Breast epithelium (tissue), 4 donors: Measurements from ENCODE around the gene FSD1. TPM values are rescaled to one million over a fixed set of nuclear protein-coding genes. Genes with fewer than 3 reads are reported as not detected.

Experiments used
- DNase-seq, 2 donors: peaks; one replicate each; pipeline ENCODE4 v3.0.0-alpha.2; 2019; ENCODE audit warnings: low spot score in 2 of 2
- H3K27ac ChIP-seq, 2 donors: fragments of 200-600 bp; sonication (generic) in 1 of 2; one replicate each; pipeline ENCODE4 v1.5.1; 2016 to 2019; ENCODE audit warnings: mild to moderate bottlenecking in 1 of 2
- H3K27me3 ChIP-seq, 2 donors: fragments of 200-600 bp; sonication (generic) in 1 of 2; one replicate each; pipeline versions ENCODE4 v1.5.1 to v1.6.0; 2017 to 2019; ENCODE audit warnings: control low read depth in 1 of 2, mild to moderate bottlenecking in 1 of 2
- H3K36me3 ChIP-seq: fragments of 200-600 bp; one replicate; pipeline ENCODE4 v1.5.1; 2019
- H3K4me1 ChIP-seq, 2 donors: fragments of 200-600 bp; sonication (generic); one replicate each; pipeline ENCODE4 v1.5.1; 2016 to 2019; ENCODE audit warnings: control low read depth in 1 of 2
- H3K4me3 ChIP-seq, 3 donors: fragments of 200-600 bp; sonication (generic); 1 replicate in 2 of 3; 2 replicates in 1 of 3; pipeline ENCODE4 v1.5.1; 2016 to 2019; ENCODE audit warnings: mild to moderate bottlenecking in 3 of 3, moderate library complexity in 2 of 3
- H3K9me3 ChIP-seq, 2 donors: fragments of 200-600 bp; sonication (generic) in 1 of 2; one replicate each; pipeline ENCODE4 v1.5.1; 2016 to 2019; ENCODE audit warnings: control low read depth in 1 of 2
- CTCF ChIP-seq, 3 donors: fragments of 450-650 bp; IDR thresholded peaks; one replicate each; pipeline ENCODE4 v1.5.1; 2016 to 2017; ENCODE audit warnings: antibody characterized with exemption in 3 of 3, mild to moderate bottlenecking in 3 of 3, moderate library complexity in 3 of 3
- POLR2A ChIP-seq: fragments of 450-650 bp; IDR thresholded peaks from one replicate; pipeline ENCODE4 v1.6.1; 2016; ENCODE audit warnings: antibody characterized with exemption, mild to moderate bottlenecking, moderate library complexity
- POLR2AphosphoS5 ChIP-seq, 3 donors: sonication (generic); formaldehyde crosslinking; IDR thresholded peaks; one replicate each; pipeline ENCODE4 v1.6.1; 2017; ENCODE audit warnings: antibody characterized with exemption in 3 of 3
- intact Hi-C: fragments of 100-400 bp; cut with DNase I; formaldehyde crosslinking; loops from one replicate; pipeline ENCODE4 v1.15.1; 2023; ENCODE audit warnings: low total_unique reads
- total RNA-seq, 3 donors: library from RNA; depleted of rRNA; stranded (reverse); fragments of >200 nt; gene quantifications; one replicate each; pipeline ENCODE4 v1.1.0, GENCODE V29; 2016

FSD1 gene
- total RNA-seq, 3 donors from 2014 or later, result 0.88 TPM; not detected in 2

GRCh38 chr19:4362831-4363545 is 58.6 kb downstream of the FSD1 start:
- peaks cover under 1 to 2% of the 10 kb centered on the region in 2 donors for H3K4me1 ChIP-seq
- no peaks in the 10 kb centered on the region for H3K36me3 ChIP-seq
- H3K9me3 ChIP-seq, result no peaks in the 10 kb centered on the region
- intact Hi-C loops, result loop anchor here (10.0 kb wide), 2 partner anchors 98 to 1362 kb away; partner anchors contain the start of genes CATSPERD and LONP1
- DNase-seq, result no peak
- H3K27ac ChIP-seq, result no peak overlapping the region
- H3K27me3 ChIP-seq, result no peaks in the 10 kb centered on the region
- no peak overlapping the region for H3K4me3 ChIP-seq
- TF ChIP-seq POLR2AphosphoS5 (IDR thresholded peaks at IDR 0.05) (no peak), POLR2A (no peak), CTCF (IDR thresholded peaks at IDR 0.05) (no peak)

- TF ChIP-seq POLR2A (no peak), CTCF (IDR thresholded peaks at IDR 0.05) (no peak), POLR2AphosphoS5 (IDR thresholded peaks at IDR 0.05) (no peak)
- Histone ChIP-seq H3K9me3 (no peaks in the 10 kb centered on the region), H3K27ac (no peak overlapping the region), H3K36me3 (no peaks in the 10 kb centered on the region), H3K27me3 (no peaks in the 10 kb centered on the region), H3K4me1 (peaks cover 8 to 9% of the 10 kb centered on the region in 2 donors), H3K4me3 (no peak overlapping the region)
- DNase-seq, result no peak
- intact Hi-C loops, result loop anchor here (10.0 kb wide), 2 partner anchors 99 to 1361 kb away; partner anchors contain the start of genes CATSPERD and LONP1
These were observed 59.3 kb downstream of the FSD1 start for GRCh38 chr19:4363571-4364304.

DNA sequence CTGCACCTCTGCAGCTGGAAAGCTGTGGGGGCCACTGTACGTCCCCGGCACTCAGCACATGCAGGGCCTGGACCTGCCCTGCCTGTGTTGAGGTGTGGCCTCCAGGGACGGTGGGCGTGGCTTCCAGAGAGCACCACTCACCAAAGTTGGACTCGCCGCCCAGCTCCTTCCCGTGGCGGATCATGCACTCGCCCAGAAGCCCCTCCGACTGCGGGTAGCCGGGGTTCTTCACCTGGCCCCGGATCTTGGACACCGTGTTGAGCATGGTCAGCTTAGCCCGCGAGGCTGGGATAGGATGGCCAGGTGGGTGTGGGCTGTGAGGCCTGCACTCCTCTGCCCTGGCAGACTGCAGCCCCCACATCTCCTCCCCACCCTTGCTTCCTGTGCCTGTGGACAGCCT is 60.9 kb downstream of the FSD1 start:
- TF ChIP-seq CTCF (IDR thresholded peaks at IDR 0.05) (no peak), POLR2A (no peak), POLR2AphosphoS5 (IDR thresholded peaks at IDR 0.05) (no peak)
- Histone ChIP-seq H3K9me3 (no peaks in the 10 kb centered on the region), H3K27me3 (no peaks in the 10 kb centered on the region), H3K27ac (no peak overlapping the region), H3K4me3 (no peak overlapping the region), H3K36me3 (no peaks in the 10 kb centered on the region), H3K4me1 (peaks cover 20 to 21% of the 10 kb centered on the region in 2 donors)
- DNase-seq, result no peak
- intact Hi-C loops, result loop anchor here (10.0 kb wide), 2 partner anchors 101 to 1359 kb away; partner anchors contain the start of genes CATSPERD and LONP1

DNA sequence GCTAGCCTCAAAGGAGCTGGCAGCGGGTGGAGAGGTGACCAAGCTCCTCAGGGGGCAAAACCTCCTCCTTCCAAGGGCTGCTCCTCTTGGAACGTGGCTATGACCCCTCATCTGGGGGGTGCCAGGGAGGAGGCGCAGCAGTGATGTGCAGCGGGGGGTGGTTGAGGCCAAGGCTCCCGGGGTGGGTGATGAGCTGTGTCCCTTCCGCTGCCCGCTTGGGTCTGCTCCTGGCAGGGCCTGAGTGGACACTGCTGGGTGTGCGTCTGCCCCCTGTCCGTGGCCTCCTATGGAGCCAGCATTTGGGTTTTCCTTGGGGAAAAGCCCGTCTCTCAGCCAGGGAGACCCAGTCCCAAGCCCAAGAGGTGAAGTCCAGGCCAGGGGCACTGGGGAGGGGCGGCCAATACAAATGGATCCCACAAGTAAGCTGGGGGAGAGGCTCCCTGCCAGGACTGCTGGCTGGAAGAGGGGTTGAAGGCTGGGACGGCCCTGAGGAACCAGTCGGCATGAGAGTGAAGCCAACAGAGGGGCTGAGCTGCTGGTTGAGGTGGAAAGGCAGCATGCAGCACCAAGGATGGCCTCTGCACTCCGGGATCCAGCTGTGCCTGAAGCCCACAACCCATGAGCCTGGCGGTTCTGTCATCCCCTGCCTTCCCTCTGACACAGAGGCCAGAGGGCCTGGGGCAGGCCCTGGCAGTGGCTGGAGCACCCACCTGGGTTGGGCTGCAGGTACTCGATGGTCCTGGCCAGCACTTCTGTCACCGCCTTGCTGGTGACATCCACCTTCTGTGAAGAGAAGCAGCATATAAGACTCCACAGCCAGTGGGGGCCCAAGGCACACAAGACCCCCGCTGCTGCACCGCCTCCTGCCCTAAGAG is 61.6 kb downstream of the FSD1 start:
- no peak for DNase-seq
- TF ChIP-seq CTCF (IDR thresholded peaks at IDR 0.05) (no peak), POLR2A (no peak), POLR2AphosphoS5 (IDR thresholded peaks at IDR 0.05) (no peak)
- Histone ChIP-seq H3K4me3 (no peak overlapping the region), H3K9me3 (no peaks in the 10 kb centered on the region), H3K27ac (no peak overlapping the region), H3K4me1 (peaks cover 21 to 27% of the 10 kb centered on the region in 2 donors), H3K36me3 (no peaks in the 10 kb centered on the region), H3K27me3 (no peaks in the 10 kb centered on the region)
- intact Hi-C loops, result loop anchor here (10.0 kb wide), 2 partner anchors 101 to 1359 kb away; partner anchors contain the start of genes CATSPERD and LONP1
